NCI-H2171 (cell line): ENCODE results near the gene DYDC2.
A peak's percentile ranks its signal among the peaks of the same experiment; 100 is the strongest.
"Not testable (repeated sequence)": the region's sequence is repeated elsewhere in the genome, so short reads cannot be mapped to it uniquely, and the experiment has no call there.

Experiments
- DNase-seq: peaks from one replicate; lab custom pipeline; 2025; lab: John Stamatoyannopoulos, UW

DYDC2 gene

DNA sequence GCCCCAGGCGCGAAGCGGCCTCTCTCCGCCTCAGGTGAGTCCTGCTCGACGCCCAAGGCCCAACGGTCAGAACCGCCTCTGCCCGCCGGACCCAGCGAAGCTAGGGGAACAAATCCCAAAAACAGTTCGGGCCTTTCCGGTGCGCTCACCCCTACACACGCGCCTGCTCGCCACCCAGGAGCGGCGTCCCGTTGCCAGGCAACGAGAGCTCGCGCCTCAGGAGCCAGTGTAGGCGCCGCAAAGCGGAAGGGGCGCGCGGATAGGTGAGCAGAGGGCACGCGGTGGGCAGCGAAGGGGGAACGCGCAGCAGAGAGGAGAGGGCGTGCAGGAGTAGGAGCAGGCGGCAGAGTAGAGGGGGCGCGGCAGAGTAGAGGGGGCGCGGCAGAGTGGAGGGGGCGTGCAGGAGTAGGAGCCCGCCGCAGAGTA, at the start of gene DYDC2, which contains the start of gene DYDC1:
Gene DYDC2, plus strand, starts transcription at position 219 of the 426 bp plus-strand sequence. CDS start 5,663 bp downstream, outside the sequence.
Gene DYDC1, minus strand, starts transcription at position 193 of the 426 bp plus-strand sequence. CDS start 4,154 bp downstream, outside the sequence.
- DNase-seq = peak; percentile 67

DNA sequence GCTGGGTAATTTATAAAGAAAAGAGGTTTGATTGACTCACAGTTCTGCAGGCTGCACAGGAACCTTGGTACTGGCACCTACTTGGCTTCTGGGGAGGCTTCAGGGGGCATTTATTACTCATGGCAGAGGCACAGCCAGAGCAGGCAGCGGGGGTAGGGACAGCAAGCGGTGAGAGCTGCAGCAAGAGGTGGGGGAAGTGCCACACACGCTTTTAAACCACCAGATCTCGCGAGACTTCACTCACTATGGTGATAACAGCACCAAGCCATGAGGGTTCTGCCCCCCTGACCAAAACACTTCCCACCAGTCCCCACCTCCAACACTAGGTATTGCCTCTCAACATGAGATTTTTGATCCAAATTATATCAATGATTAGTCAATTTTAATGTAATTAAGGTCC, 43.1 kb upstream of the DYDC2 start:
- DNase-seq = no peak

DNA sequence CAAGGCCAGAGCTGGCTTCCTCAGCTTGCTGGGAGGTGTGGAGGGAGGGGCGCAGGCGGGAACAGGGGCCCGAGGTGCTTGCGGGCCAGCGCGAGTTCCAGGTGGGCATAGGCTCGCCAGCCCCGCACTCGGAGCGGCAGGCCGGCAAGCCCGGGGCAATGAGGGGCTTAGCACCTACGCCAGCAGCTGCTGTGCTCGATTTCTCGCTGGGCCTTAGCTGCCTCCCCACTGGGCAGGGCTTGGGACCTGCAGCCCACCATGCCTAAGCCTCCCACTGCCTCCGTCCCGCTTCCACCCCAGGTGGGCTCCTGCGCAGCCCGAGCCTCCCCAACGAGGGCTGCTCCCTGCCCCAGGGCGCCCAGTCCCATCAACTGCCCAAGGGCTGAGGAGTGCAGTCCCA, 41.2 kb upstream of the DYDC2 start:
- no peak for DNase-seq

DNA sequence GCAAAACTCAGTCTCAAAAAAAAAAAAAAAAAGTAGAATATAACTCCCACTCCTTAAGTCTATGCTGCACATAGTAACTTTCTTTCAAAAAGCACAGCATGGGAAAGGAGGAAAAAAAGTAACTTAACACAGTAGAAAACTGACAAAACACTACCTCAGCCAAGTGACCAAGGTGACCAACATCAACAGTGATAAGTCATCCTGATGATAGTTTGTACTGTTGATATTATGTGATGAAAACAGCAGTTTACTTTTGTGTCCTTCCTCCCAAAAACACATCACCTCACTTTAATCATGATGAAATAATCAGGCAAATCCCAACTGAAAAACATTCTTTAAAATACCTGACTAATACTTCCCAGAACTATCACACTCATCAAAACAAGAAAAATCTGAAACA, 37.8 kb upstream of the DYDC2 start:
- no peak for DNase-seq

DNA sequence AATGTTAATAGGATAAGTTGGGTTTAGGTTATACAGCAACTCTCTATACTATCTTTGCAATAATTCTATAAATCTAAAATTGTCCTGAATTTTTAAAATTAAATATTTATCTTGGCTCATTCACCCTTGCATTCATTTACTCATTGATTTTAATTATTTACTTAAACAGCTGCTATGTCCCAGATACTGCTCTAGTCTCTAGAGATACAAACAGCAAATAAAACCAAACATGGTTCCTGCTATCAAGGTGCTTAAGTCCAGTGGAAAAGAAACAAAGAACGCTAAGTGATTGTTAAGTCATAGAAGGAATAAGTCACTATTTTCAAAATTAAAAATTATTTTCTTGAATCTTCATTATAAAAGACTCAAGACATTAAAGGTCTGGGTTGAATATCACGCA, 37.3 kb upstream of the DYDC2 start:
- no peak for DNase-seq

- no peak for DNase-seq
These were observed 36.8 kb upstream of the DYDC2 start for GRCh38 chr10:80319725-80320290.

DNA sequence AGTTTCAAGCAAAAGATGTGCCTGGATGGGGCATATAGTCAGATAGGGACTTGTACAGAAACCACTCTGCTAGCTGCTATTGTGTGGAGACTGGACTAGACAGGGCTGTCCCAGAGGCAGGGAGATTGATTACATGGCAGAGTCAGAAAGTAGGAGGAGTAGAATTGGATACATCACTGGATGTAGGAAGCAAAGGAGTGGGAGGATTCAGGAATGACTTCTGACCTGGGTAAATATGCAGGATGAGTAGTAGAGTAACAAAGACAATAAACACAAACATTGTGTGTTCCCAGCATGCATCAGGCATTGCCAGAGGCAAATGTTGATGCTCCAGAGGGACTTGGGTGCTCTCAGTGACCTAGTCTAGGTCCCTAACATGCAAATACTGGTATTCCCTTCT, 36.2 kb upstream of the DYDC2 start:
- DNase-seq = no peak

- no peak for DNase-seq
These were observed 35.4 kb upstream of the DYDC2 start for GRCh38 chr10:80321183-80321582.

- DNase-seq = no peak
These were observed 34.4 kb upstream of the DYDC2 start for GRCh38 chr10:80322158-80322557.

GRCh38 chr10:80322711-80323110, 33.9 kb upstream of the DYDC2 start:
- DNase-seq = no peak

DNA sequence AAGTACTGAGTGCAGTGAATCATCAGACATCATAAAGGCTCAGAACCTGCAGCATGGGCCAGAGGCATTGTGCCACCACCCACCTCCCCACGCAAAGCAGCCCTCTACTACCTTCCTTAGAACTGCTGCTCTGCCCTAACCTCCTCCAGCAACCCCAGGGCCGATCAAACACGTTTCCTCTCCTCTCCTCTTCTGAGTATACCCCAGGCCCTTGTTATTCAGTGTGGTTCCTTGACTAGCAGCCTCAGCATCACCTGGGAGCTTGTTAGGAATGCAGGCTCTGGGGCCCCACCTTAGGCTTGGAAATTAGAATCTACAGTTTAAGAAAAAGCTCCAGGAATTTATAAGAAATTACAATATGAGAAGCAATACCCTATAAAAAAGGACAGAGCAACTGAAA, 33.3 kb upstream of the DYDC2 start:
- DNase-seq = no peak

- DNase-seq = peak; percentile 13
These were observed 32.5 kb upstream of the DYDC2 start for GRCh38 chr10:80324086-80324485.

- DNase-seq = no peak
These were observed 31.7 kb upstream of the DYDC2 start for GRCh38 chr10:80324891-80325364.

DNA sequence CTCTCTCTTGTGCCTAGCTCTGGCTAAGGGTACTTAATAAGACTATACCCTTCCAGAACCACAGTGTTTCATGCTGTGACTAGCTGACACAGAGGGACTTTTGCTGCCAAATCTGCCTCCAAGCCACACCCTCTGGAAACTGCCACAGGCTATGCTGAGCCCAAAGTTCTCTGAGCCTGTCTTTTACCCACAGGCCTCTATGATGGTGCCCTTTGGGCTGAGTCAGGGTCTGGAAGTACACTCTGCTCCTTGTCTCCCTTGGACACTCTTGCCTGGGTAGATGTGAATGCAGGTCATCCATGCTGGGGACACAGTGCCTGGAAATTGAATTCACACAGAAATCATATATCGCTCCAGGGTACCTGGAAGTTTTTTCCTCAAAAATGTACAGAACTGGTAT, 22.6 kb upstream of the DYDC2 start:
- DNase-seq = no peak

DNA sequence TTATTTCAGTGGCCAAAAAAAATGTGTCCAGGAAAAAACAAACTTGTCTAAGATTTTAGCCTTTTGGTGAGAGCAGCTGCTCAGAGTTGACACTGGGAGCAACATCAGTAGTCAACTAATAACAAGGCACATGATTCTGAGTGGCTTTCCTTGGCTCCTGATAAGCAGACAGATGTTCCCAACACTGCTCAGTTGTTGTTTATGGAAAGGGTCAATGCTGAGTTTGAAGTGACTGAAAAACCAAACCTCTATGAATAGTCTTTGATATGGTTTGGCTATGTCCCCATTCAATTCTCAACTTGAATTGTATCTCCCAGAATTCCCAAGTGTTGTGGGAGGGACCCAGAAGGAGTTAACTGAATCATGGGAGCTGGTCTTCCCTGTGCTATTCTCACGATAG, 12.3 kb upstream of the DYDC2 start:
- DNase-seq = no peak

DNA sequence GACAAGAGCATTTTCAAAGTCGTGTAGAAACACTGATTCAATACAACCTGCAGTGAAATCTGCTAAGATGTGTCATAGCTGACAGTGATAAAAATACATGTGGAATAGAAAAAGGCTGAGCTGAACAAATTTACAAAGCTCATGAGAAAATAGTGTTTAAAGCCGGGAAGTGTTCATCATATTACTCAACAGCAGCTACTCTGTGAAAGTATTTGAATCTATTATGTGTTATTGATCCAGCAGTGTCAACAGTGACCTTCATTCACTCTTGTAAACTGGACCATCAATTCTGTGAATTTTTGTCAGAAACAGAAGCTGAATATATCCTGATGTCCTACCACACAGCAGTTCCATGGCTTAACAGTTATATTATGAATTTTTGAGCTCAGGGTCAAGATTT, 11.7 kb upstream of the DYDC2 start:
- DNase-seq = no peak

DNA sequence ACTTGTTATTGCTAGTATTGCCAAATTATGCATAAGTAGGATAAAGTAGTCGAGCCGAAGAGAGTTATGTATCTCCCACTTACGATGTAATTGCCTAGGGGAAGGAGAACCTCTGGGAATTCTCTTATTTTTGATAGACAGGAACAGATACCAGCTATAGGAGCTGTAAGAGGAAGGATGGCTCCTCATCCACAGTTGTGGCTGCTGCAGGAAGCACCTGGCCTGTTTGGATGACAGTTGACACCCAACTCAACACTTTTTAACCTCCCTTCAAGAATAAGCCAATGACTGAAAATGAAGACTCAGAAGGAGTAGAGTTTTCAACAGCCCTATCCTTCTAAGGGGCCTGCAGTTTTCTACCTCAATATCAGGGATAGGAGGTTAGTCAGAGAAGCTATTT, 6.3 kb upstream of the DYDC2 start:
- no peak for DNase-seq

DNA sequence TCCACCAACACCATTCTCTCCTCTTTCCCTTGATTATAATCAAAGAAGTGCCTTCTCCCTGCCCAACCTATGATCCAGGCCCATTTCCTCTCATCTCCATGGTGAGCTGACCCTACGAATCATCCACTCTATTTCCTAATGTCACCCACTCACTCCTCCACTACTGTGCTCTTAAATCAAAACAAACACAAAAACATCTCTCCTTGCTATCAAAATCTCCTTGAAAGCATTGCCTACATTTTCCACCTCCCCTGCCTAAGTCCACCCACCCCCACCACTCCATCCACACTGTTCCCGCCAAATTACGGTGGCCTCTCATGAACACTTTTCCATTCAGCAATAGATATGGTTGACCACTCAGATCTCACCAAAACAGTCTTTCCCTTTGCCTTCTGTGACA, 5.4 kb upstream of the DYDC2 start:
- no peak for DNase-seq

GRCh38 chr10:80356989-80357850, 639 bp downstream of the DYDC2 start:
- peak; percentile 25 for DNase-seq

DNA sequence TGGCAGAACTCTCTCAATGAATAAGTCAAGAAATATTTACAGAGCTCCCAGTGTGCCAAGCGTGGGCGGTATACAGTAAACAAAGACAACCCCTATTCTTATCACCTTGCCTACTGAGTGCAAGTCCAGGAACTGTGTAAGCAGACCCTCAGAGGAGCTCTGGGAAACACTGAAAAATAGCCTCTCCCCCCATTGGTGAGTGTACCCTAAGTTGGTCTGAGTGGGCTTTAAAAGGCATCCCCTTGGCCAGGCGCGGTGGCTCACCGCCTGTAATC, 1.2 kb downstream of the DYDC2 start:
- DNase-seq = no peak

DNA sequence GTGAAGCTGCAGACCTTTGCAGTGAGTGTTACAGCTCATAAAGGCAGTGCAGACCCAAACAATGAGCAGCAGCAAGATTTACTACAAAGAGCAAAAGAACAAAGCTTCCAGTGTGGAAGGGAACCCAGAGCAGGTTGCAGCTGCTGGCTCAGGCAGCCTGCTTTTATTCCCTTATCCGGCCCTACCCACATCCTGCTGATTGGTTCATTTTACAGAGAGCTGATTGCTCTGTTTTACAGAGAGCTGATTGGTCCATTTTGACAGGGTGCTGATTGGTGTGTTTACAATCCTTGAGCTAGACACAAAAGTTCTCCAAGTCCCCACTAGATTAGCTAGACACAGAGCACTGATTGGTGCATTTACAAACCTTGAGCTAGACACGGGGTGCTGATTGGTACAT, 2.3 kb downstream of the DYDC2 start:
- not testable (repeated sequence) for DNase-seq

DNA sequence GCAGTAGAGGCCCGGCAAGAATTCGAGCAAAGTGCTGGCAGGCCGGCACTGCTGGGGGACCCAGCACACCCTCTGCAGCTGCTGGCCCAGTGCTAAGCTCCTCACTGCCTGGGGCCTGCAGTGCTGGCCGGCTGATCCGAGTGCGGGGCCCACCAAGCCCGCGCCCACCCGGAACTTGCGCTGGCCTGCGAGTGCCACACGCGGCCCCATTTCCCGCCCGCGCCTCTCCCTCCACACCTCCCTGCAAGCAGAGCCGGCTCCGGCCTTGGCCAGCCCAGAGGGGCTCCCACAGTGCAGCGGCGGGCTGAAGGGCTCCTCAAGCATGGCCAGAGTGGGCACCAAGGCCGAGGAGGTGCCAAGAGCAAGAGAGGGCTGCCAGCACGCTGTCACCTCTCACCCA, 3.1 kb downstream of the DYDC2 start:
- DNase-seq = no peak

- no peak for DNase-seq
These were observed 8.9 kb downstream of the DYDC2 start for GRCh38 chr10:80365510-80365909.

DNA sequence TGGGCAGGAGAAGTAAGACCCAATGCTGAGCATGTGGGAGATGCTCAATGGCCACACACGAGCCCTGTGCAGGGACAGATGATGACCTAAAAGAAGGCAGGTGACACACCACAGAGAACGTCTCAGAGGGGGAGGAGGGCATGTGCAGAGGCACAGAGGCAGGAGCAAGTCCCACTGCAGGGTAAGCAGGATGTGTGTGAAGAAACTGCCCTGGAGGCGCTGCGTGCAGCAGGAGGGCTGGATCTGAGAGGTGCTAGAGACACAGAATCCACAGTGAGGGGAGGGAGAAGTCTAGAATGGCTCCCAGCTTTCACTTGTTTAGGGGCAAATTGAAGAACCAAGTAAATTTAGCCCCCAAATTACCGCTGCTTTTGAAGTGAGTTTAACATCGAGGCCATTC, 14.9 kb downstream of the DYDC2 start:
- no peak for DNase-seq
